GM12892 (cell line): Measurements from ENCODE around the gene CMIP.

ENCODE experiments used
- POLR2A ChIP-seq: IDR thresholded peaks from 2 replicates; pipeline ENCODE4 v1.6.1; 2011; ENCODE audit warnings: low read depth, low read length, control low read depth
- POLR2AphosphoS5 ChIP-seq: IDR thresholded peaks from 2 replicates; pipeline ENCODE4 v1.6.1; 2011; ENCODE audit warnings: low read depth, low read length, control low read depth
- TAF1 ChIP-seq: IDR thresholded peaks from 2 replicates; pipeline ENCODE4 v1.6.1; 2011; ENCODE audit warnings: low read depth, mild to moderate bottlenecking, control low read depth, low read length, borderline replicate concordance

DNA sequence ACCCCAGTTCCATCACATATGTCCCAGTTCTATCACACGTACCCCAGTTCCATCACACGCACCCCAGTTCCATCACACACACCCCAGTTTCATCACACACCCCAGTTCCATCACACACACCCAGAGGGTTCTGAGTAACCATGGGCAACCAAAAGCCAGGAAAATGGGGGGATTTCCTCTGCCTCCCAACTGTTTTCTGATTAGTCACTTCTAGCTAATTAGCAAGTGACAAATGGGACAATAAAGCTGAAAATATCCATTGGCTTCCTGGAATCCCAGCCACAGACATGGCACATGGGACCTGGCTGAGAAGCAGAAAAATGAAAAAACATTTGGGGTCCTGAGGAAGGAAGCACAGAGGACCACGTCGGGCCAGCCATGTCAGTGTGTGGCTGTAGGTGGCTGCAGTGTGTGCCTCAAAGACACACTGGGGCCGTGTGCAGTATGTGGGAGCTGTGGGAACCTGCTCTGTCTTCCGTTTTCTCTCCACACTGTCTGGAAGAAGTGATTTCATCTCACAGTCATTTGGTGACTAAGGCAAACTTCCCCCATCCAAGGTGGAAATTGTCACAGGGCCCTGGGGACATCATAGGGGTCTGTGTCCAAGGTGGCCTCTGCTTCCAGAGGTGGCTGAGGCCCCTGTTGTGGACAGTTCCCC, 106.7 kb downstream of the CMIP start:
- no peak for TF ChIP-seq POLR2AphosphoS5
- TF ChIP-seq POLR2A = no peak
- no peak for TF ChIP-seq TAF1
